Sigmoid colon (tissue), 7 donors: Measurements from ENCODE around the gene KIFC1. TPM values are rescaled to one million over a fixed set of nuclear protein-coding genes. Genes with fewer than 3 reads are reported as not detected.
"Not testable (repeated sequence)": the region's sequence is repeated elsewhere in the genome, so short reads cannot be mapped to it uniquely, and the experiment has no call there.

Experiments used
- DNase-seq: peaks from one replicate; pipeline ENCODE4 v3.0.0-alpha.2; 2019
- H3K27ac ChIP-seq, 4 donors: fragments of 200-600 bp; sonication (generic); one replicate each; pipeline ENCODE4 v1.5.1; 2016 to 2019; ENCODE audit warnings: mild to moderate bottlenecking in 1 of 4
- H3K27me3 ChIP-seq, 3 donors: fragments of 200-600 bp; sonication (generic); one replicate each; pipeline ENCODE4 v1.5.1; 2019; ENCODE audit warnings: mild to moderate bottlenecking in 1 of 3
- H3K36me3 ChIP-seq, 4 donors: fragments of 200-600 bp; sonication (generic); one replicate each; pipeline ENCODE4 v1.5.1; 2016 to 2019
- H3K4me1 ChIP-seq, 4 donors: fragments of 200-600 bp; sonication (generic); one replicate each; pipeline ENCODE4 v1.5.1; 2017 to 2019
- H3K4me3 ChIP-seq, 4 donors: fragments of 200-600 bp; sonication (generic); one replicate each; pipeline ENCODE4 v1.5.1; 2017 to 2019; ENCODE audit warnings: mild to moderate bottlenecking in 2 of 4, moderate library complexity in 1 of 4
- H3K9me3 ChIP-seq, 4 donors: fragments of 200-600 bp in 3 of 4; sonication (generic) in 3 of 4; one replicate each; pipeline versions ENCODE4 v1.5.1 to v1.6.1; 2013 to 2019
- EP300 ChIP-seq, 4 donors: sonication (generic); formaldehyde crosslinking; IDR thresholded peaks; one replicate each; pipeline ENCODE4 v1.6.1; 2017; ENCODE audit warnings: antibody characterized with exemption in 4 of 4
- POLR2A ChIP-seq, 2 donors: fragments of 450-650 bp; IDR thresholded peaks; one replicate each; pipeline ENCODE4 v1.6.1; 2016; ENCODE audit warnings: antibody characterized with exemption in 2 of 2, mild to moderate bottlenecking in 2 of 2, moderate library complexity in 2 of 2
- POLR2AphosphoS5 ChIP-seq, 4 donors: sonication (generic); formaldehyde crosslinking; IDR thresholded peaks; one replicate each; pipeline ENCODE4 v1.6.1; 2017; ENCODE audit warnings: antibody characterized with exemption in 4 of 4
- WGBS, 2 donors: extraction: QIAGEN DNeasy Blood & Tissue Kit; methylation state at CpG; one replicate each; pipeline ENCODE4 v1.1.7; 2013; 5-methylcytosine and 5-hydroxymethylcytosine counted together
- intact Hi-C: fragments of 100-400 bp; cut with DNase I; formaldehyde crosslinking; loops from one replicate; pipeline ENCODE4 v1.15.1; 2023
- polyA plus RNA-seq, 3 donors: library from polyadenylated mRNA; stranded (reverse); fragments of 200-250 nt; gene quantifications; one replicate each; pipeline ENCODE4 v1.2.3, GENCODE V29; 2013
- total RNA-seq, 4 donors: library from RNA; depleted of rRNA; stranded (reverse); fragments of >200 nt; gene quantifications; one replicate each; pipeline ENCODE4 v1.1.0, GENCODE V29; 2016
- TF ChIP-seq, protein P1 (sequence below), 4 experiments: fragments of 450-650 bp in 3 of 4; fragments of 200-600 bp in 1 of 4; IDR thresholded peaks; one replicate each; pipeline ENCODE4 v1.5.1; 2016 to 2019; ENCODE audit warnings: antibody characterized with exemption in 4 of 4, mild to moderate bottlenecking in 3 of 4, moderate library complexity in 2 of 4
- donor health status: healthy with polysubstance abuse.
- donor health status: Bipolar disorder and iron deficiency.
- donor health status: healthy.

Gene KIFC1
- total and polyA plus RNA-seq, 7 donors, result 0.49 to 23.0 (median 1.8) TPM

DNA sequence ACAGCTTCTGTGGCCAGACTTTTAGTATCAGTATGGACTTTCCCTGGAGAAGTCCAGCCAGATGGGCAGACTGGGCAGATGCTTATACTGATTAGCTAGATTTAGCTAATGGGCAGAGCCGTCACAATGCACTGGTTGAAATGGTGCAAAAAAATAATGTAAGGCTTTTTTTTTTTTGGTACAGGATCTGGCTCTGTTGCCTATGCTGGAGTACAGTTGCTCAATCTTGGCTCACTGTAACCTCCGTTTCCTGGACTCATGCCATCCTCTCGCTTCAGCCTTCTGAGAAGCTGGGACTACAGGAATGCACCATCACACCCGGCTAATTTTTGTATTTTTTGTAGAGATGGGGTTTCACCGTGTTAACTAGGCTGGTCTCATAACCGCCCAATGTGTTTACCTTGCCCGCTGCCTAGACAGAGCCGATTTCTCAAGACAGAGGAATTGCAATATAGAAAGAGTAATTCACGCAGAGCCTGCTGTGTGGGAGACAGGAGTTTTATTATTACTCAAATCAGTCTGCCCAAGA lies 16.4 kb upstream of the KIFC1 start:
- Histone ChIP-seq H3K27me3 (no peaks in the 10 kb centered on the region), H3K4me1 (peaks cover 0 to 23% (median 20%) of the 10 kb centered on the region in 4 donors), H3K4me3 (peak overlapping the region in 2 of 4 donors; percentile 4 to 7), H3K27ac (peak overlapping the region; percentile 60 to 72 (median 68)), H3K36me3 (no peaks in the 10 kb centered on the region), H3K9me3 (no peaks in the 10 kb centered on the region)
- TF ChIP-seq POLR2A (IDR thresholded peaks at IDR 0.05), result no peak
- TF ChIP-seq EP300 (IDR thresholded peaks at IDR 0.05), result no peak
- TF ChIP-seq POLR2AphosphoS5 (IDR thresholded peaks at IDR 0.05), result peak in 2 of 4 donors; percentile 29 to 42
- intact Hi-C loops, result no loop called here
- peak; percentile 93 for DNase-seq
- 25 to 49% methylated on average over 9 of the region's 9 CpGs for WGBS, 2 donors

- peak overlapping the region in 1 of 4 donors; percentile 71 for H3K27ac ChIP-seq
- H3K4me3 ChIP-seq, result no peak overlapping the region
- H3K36me3 ChIP-seq, result no peaks in the 10 kb centered on the region
- H3K9me3 ChIP-seq, result no peaks in the 10 kb centered on the region
- intact Hi-C loops, result no loop called here
- 91 to 96% methylated on average over 4 of the region's 4 CpGs for WGBS, 2 donors
- H3K27me3 ChIP-seq, result no peaks in the 10 kb centered on the region
- no peak for DNase-seq
- H3K4me1 ChIP-seq, result peaks cover 0 to 24% (median 21%) of the 10 kb centered on the region in 4 donors
- TF ChIP-seq, protein P1, sequence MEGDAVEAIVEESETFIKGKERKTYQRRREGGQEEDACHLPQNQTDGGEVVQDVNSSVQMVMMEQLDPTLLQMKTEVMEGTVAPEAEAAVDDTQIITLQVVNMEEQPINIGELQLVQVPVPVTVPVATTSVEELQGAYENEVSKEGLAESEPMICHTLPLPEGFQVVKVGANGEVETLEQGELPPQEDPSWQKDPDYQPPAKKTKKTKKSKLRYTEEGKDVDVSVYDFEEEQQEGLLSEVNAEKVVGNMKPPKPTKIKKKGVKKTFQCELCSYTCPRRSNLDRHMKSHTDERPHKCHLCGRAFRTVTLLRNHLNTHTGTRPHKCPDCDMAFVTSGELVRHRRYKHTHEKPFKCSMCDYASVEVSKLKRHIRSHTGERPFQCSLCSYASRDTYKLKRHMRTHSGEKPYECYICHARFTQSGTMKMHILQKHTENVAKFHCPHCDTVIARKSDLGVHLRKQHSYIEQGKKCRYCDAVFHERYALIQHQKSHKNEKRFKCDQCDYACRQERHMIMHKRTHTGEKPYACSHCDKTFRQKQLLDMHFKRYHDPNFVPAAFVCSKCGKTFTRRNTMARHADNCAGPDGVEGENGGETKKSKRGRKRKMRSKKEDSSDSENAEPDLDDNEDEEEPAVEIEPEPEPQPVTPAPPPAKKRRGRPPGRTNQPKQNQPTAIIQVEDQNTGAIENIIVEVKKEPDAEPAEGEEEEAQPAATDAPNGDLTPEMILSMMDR (IDR thresholded peaks at IDR 0.05), result no peak
- TF ChIP-seq POLR2AphosphoS5 (IDR thresholded peaks at IDR 0.05) (no peak), POLR2A (IDR thresholded peaks at IDR 0.05) (no peak), EP300 (IDR thresholded peaks at IDR 0.05) (no peak)
These were observed 14.5 kb upstream of the KIFC1 start for GRCh38 chr6:33377171-33377570.

GRCh38 chr6:33379184-33379583 lies 12.4 kb upstream of the KIFC1 start:
- intact Hi-C loops, DNase-seq, H3K27ac ChIP-seq, H3K36me3 ChIP-seq, H3K27me3 ChIP-seq, H3K4me3 ChIP-seq, H3K9me3 ChIP-seq: not testable (repeated sequence)
- peaks cover 0 to 39% (median 29%) of the 10 kb centered on the region in 4 donors for H3K4me1 ChIP-seq
- 93 to 95% methylated on average over 10 of the region's 10 CpGs for WGBS, 2 donors

- Histone ChIP-seq H3K4me1 (peaks cover 0 to 27% (median 18%) of the 10 kb centered on the region in 4 donors), H3K9me3 (no peaks in the 10 kb centered on the region), H3K27ac (no peak overlapping the region), H3K27me3 (no peaks in the 10 kb centered on the region), H3K4me3 (no peak overlapping the region), H3K36me3 (no peaks in the 10 kb centered on the region)
- WGBS, 2 donors, result 92 to 95% methylated on average over 2 of the region's 2 CpGs
- intact Hi-C loops, result no loop called here
- TF ChIP-seq POLR2A (IDR thresholded peaks at IDR 0.05), result no peak
- TF ChIP-seq EP300 (IDR thresholded peaks at IDR 0.05), result no peak
- no peak for TF ChIP-seq POLR2AphosphoS5 (IDR thresholded peaks at IDR 0.05)
- TF ChIP-seq, protein P1 (IDR thresholded peaks at IDR 0.05), result no peak
- DNase-seq, result no peak
These were observed 11.2 kb upstream of the KIFC1 start for GRCh38 chr6:33380272-33380981.

- DNase-seq, result no peak
- 61 to 78% methylated on average over 10 of the region's 10 CpGs for WGBS, 2 donors
- Histone ChIP-seq H3K9me3 (no peaks in the 10 kb centered on the region), H3K36me3 (no peaks in the 10 kb centered on the region), H3K4me1 (peaks cover 0 to 20% (median 11%) of the 10 kb centered on the region in 4 donors), H3K27ac (peak overlapping the region in 1 of 4 donors; percentile 26), H3K4me3 (no peak overlapping the region), H3K27me3 (no peaks in the 10 kb centered on the region)
- TF ChIP-seq, protein P1 (IDR thresholded peaks at IDR 0.05), result no peak
- TF ChIP-seq POLR2AphosphoS5 (IDR thresholded peaks at IDR 0.05) (no peak), POLR2A (IDR thresholded peaks at IDR 0.05) (no peak), EP300 (IDR thresholded peaks at IDR 0.05) (no peak)
- intact Hi-C loops, result no loop called here
These were observed 8.0 kb upstream of the KIFC1 start for GRCh38 chr6:33383427-33384185.
